Loucy (cell line): ENCODE measurements around the gene FZD4.

Source experiments
- CTCF ChIP-seq: fragments of 200-600 bp; sonication (generic); conservative IDR thresholded peaks from 2 replicates; pipeline ENCODE4 v1.5.1; 2014; ENCODE audit warnings: mild to moderate bottlenecking, antibody characterized with exemption, low read length
- EZH2phosphoT487 ChIP-seq: fragments of 200-600 bp; IDR thresholded peaks from 2 replicates; pipeline ENCODE4 v1.6.1; 2018; ENCODE audit warnings: antibody characterized with exemption, mild to moderate bottlenecking, moderate library complexity, borderline replicate concordance

GRCh38 chr11:86984701-86985100 is 29.5 kb upstream of the FZD4 start:
- TF ChIP-seq CTCF (no peak), EZH2phosphoT487 (no peak)
